Peyer's patch (tissue), 4 donors: ENCODE measurements around the gene STAP1. TPM values are rescaled to one million over a fixed set of nuclear protein-coding genes. Genes with fewer than 3 reads are reported as not detected.

Source experiments
- DNase-seq, 3 donors: peaks; one replicate each; pipeline ENCODE4 v3.0.0-alpha.2; 2017 to 2019
- H3K27ac ChIP-seq, 4 donors: fragments of 200-600 bp; sonication (generic); one replicate each; pipeline ENCODE4 v1.5.1; 2016 to 2019
- H3K27me3 ChIP-seq, 2 donors: fragments of 200-600 bp; sonication (generic); one replicate each; pipeline ENCODE4 v1.5.1; 2019
- H3K36me3 ChIP-seq, 3 donors: fragments of 200-600 bp; sonication (generic); one replicate each; pipeline ENCODE4 v1.5.1; 2016 to 2019
- H3K4me1 ChIP-seq, 4 donors: fragments of 200-600 bp; sonication (generic); one replicate each; pipeline ENCODE4 v1.5.1; 2016 to 2019
- H3K4me3 ChIP-seq, 4 donors: fragments of 200-600 bp; sonication (generic); 1 replicate in 3 of 4; 2 replicates in 1 of 4; pipeline ENCODE4 v1.5.1; 2016 to 2019; ENCODE audit warnings: mild to moderate bottlenecking in 1 of 4
- H3K9me3 ChIP-seq, 4 donors: fragments of 200-600 bp; sonication (generic); one replicate each; pipeline ENCODE4 v1.5.1; 2016 to 2019; ENCODE audit warnings: mild to moderate bottlenecking in 1 of 4
- CTCF ChIP-seq, 6 experiments: fragments of 450-650 bp in 4 of 6; fragments of 200-600 bp in 2 of 6; sonication (generic) in 1 of 6; IDR thresholded peaks; one replicate each; pipeline ENCODE4 v1.5.1; 2017 to 2019; ENCODE audit warnings: antibody characterized with exemption in 6 of 6, mild to moderate bottlenecking in 3 of 6, moderate library complexity in 1 of 6
- POLR2A ChIP-seq, 2 donors: fragments of 450-650 bp; IDR thresholded peaks; one replicate each; pipeline ENCODE4 v1.5.1; 2017; ENCODE audit warnings: antibody characterized with exemption in 2 of 2, mild to moderate bottlenecking in 2 of 2, moderate library complexity in 2 of 2
- total RNA-seq, 4 donors: library from RNA; depleted of rRNA; stranded (reverse); fragments of >200 nt; gene quantifications; one replicate each; pipeline ENCODE4 v1.1.0, GENCODE V29; 2016

Gene STAP1
- total RNA-seq, 4 donors from 2014 or later = 1.5 to 13.2 TPM; not detected in 2

GRCh38 chr4:67581208-67581857, 22.8 kb downstream of the STAP1 start:
- no peak for DNase-seq
- peaks cover 0 to 4% (median 0%) of the 10 kb centered on the region in 4 donors for H3K4me1 ChIP-seq

GRCh38 chr4:67581913-67582312, 23.4 kb downstream of the STAP1 start:
- H3K27me3 ChIP-seq = no peaks in the 10 kb centered on the region
- H3K4me1 ChIP-seq = peaks cover 0 to 4% (median 0%) of the 10 kb centered on the region in 4 donors
- no peaks in the 10 kb centered on the region for H3K36me3 ChIP-seq
- TF ChIP-seq CTCF (IDR thresholded peaks at IDR 0.05) = no peak
- no peak for TF ChIP-seq POLR2A (IDR thresholded peaks at IDR 0.05)
- H3K27ac ChIP-seq = peak overlapping the region in 1 of 4 donors; percentile 42
- no peak overlapping the region for H3K4me3 ChIP-seq
- DNase-seq = no peak
- no peaks in the 10 kb centered on the region for H3K9me3 ChIP-seq

More at GRCh38 chr4:67581208-67581857, 22.8 kb downstream of the STAP1 start:
- H3K27me3 ChIP-seq = no peaks in the 10 kb centered on the region
- TF ChIP-seq CTCF (IDR thresholded peaks at IDR 0.05) (no peak), POLR2A (IDR thresholded peaks at IDR 0.05) (no peak)
- no peaks in the 10 kb centered on the region for H3K36me3 ChIP-seq
- H3K27ac ChIP-seq = peak overlapping the region in 1 of 4 donors; percentile 42
- H3K9me3 ChIP-seq = no peaks in the 10 kb centered on the region
- H3K4me3 ChIP-seq = no peak overlapping the region

- no peaks in the 10 kb centered on the region for H3K36me3 ChIP-seq
- H3K27me3 ChIP-seq = no peaks in the 10 kb centered on the region
- H3K4me3 ChIP-seq = no peak overlapping the region
- H3K9me3 ChIP-seq = no peaks in the 10 kb centered on the region
- H3K27ac ChIP-seq = no peak overlapping the region
- peaks cover 0 to 4% (median 0%) of the 10 kb centered on the region in 4 donors for H3K4me1 ChIP-seq
- no peak for DNase-seq
- TF ChIP-seq CTCF (IDR thresholded peaks at IDR 0.05) = no peak
- TF ChIP-seq POLR2A (IDR thresholded peaks at IDR 0.05) = no peak
Observed at GRCh38 chr4:67584496-67584895, 26.0 kb downstream of the STAP1 start.

GRCh38 chr4:67587156-67587555, 28.6 kb downstream of the STAP1 start:
- no peak for DNase-seq
- no peaks in the 10 kb centered on the region for H3K9me3 ChIP-seq
- TF ChIP-seq POLR2A (IDR thresholded peaks at IDR 0.05) = no peak
- no peak for TF ChIP-seq CTCF (IDR thresholded peaks at IDR 0.05)

GRCh38 chr4:67593741-67594175, 35.2 kb downstream of the STAP1 start:
- TF ChIP-seq CTCF (IDR thresholded peaks at IDR 0.05) (no peak), POLR2A (IDR thresholded peaks at IDR 0.05) (no peak)
- H3K27ac ChIP-seq = no peak overlapping the region

More at GRCh38 chr4:67587156-67587555, 28.6 kb downstream of the STAP1 start:
- Histone ChIP-seq H3K4me1 (no peaks in the 10 kb centered on the region), H3K27me3 (no peaks in the 10 kb centered on the region), H3K4me3 (no peak overlapping the region), H3K36me3 (no peaks in the 10 kb centered on the region), H3K27ac (no peak overlapping the region)

More at GRCh38 chr4:67593741-67594175, 35.2 kb downstream of the STAP1 start:
- Histone ChIP-seq H3K4me3 (no peak overlapping the region), H3K4me1 (no peaks in the 10 kb centered on the region), H3K9me3 (no peaks in the 10 kb centered on the region), H3K36me3 (no peaks in the 10 kb centered on the region), H3K27me3 (no peaks in the 10 kb centered on the region)
- DNase-seq = no peak
